HG02840 (cell line): ENCODE results near the gene USP46.

ENCODE experiments used
- ATAC-seq: cut with Tn5 transposase; IDR thresholded peaks from one replicate; pipeline ENCODE4 v1.9.1; 2021; ENCODE audit warnings: mild to moderate bottlenecking, moderate library complexity, moderate number of reproducible peaks; ENCODE audit not compliant: unreplicated experiment, low FRiP score

Gene USP46

DNA sequence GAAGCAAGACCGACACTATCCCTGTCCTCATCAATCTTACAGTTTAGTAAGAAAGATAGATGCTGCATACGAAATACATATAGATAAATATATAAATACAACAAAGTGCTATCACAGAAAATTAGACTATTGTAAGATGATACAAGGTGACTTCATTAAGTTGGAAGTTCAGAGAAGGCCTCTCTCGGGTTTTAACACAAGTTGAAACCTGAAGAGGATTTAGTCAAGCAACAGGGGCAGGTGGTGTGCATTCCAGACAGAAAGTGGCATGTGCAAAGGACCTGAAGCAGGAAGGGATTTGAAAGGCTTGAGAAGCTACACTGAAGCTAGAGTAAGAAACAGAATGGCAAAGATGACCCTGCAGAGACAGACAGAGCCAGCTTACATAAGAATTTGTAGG, 36.5 kb downstream of the USP46 start:
- no peak for ATAC-seq

- no peak for ATAC-seq
Measured at GRCh38 chr4:52621567-52621966, 37.5 kb downstream of the USP46 start.

- no peak for ATAC-seq
Measured at GRCh38 chr4:52619591-52619931, 39.5 kb downstream of the USP46 start.

GRCh38 chr4:52618795-52619590, 40.1 kb downstream of the USP46 start:
- ATAC-seq: no peak

GRCh38 chr4:52617336-52618020, 41.6 kb downstream of the USP46 start:
- ATAC-seq: no peak

GRCh38 chr4:52614241-52614640, 44.9 kb downstream of the USP46 start:
- ATAC-seq: no peak

DNA sequence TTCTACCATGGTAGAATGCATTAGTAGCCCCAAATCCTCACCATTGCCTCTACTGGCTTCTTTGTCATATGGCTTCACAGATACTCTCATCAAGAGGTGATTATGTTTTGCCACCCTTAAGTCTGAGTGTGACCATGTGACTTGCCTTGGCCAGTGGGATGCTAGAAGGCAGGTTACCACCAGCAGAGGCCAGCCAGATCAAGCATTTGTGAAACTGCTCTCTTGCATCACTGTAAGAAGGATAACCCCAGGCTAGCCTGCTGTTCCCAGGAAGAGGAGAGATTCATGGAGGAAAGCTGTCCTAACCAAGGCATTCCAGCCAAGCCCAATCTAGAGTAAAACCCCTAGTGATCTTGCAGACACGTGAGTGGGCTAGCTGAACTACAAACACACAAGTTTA, 46.8 kb downstream of the USP46 start:
- ATAC-seq: no peak

- ATAC-seq: no peak
Measured at GRCh38 chr4:52611030-52611555, 48.0 kb downstream of the USP46 start.

DNA sequence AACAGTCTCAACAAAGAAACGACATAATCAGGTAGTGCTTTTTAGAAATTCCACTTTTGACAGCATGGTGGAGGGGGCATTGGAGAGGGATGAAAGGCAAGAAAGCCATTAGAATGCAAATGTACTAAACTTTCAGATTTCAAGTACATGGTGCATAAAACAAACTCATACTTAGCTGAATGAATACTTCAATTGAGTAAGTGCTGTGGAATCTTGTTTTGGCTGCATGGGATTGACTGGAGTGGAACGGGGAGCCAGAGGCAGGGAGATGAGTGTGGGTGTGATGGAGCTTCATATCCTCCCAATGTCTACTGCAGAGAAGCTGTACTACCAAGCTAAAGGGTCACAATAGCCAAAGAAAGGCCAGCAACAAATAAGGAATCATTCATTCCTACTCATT, 52.4 kb downstream of the USP46 start:
- ATAC-seq: no peak

DNA sequence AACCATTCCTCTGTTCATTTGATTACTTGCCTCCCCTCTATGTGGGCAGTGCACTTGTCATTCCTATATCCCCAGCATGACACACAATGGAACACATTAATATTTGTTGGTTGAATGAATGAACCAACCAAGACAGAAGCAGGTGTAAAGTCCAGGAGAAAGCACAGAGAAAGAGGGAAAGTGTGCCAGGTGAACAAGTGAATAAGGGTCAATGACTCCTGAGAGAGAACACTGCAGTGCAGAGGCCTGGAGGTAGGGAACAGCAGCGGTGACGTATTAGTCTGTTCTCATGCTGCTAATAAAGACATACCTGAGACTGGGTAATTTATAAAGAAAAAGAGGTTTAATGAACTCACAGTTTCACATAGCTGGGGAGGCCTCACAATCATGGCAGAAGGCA, 53.1 kb downstream of the USP46 start:
- ATAC-seq: no peak

DNA sequence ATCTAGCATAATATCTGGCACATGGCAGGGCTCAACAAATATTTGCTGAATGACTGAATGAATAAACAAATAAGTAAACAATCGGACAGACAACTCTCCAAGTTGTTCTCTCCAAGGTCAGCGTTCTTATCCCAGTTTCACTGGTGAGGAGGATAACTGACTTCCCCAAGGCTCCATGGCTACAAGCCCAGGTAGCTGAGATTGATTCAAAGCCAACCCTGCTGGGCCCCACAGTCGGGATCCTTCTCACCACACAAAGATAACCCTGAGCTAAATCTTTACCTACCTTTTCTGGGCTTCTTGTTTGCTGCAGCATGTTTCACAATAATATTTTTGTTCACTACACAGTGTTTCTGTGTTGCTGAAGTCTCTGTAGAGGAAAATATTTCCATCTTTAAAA, 54.9 kb downstream of the USP46 start:
- no peak for ATAC-seq

GRCh38 chr4:52600275-52600674, 58.8 kb downstream of the USP46 start:
- no peak for ATAC-seq

GRCh38 chr4:52595001-52595400, 64.1 kb downstream of the USP46 start:
- no peak for ATAC-seq

DNA sequence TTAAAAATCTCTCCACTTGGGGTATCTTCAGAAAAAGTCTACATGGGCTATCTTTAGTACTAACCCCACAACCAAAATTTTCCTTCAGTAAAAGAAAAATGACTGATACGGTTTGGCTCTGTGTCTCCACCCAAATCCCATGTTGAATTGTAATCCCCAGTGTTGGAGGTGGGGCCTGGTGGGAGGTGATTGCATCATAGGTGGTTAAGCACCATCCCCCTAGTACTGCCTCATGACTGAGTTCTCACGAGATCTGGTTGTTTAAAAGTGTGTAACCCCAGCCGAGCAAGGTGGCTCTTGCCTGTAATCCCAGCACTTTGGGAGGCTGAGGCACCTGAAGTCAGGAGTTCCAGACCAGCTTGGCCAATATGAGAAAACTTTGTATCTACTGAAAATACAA, 66.8 kb downstream of the USP46 start:
- no peak for ATAC-seq

GRCh38 chr4:52588771-52589591, 70.1 kb downstream of the USP46 start:
- no peak for ATAC-seq

DNA sequence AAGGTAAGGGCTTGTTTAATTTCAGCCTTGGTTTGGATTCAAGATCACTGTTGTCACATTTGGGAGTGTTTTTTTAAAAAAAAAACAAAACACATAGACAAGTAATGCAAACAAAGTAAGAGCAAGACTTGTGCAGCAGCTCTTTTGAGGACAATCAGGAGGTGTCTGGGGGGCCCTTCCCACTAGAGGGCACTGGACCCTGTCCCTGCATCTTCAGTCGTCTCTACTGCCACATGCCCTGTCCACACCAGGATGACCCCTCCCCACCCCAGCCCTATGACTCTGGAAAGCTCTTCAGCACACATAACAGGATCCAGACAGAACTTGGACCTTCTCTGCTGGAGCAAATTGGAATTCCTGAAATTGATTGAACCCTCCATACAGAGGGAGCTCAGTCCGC, 71.0 kb downstream of the USP46 start:
- no peak for ATAC-seq

DNA sequence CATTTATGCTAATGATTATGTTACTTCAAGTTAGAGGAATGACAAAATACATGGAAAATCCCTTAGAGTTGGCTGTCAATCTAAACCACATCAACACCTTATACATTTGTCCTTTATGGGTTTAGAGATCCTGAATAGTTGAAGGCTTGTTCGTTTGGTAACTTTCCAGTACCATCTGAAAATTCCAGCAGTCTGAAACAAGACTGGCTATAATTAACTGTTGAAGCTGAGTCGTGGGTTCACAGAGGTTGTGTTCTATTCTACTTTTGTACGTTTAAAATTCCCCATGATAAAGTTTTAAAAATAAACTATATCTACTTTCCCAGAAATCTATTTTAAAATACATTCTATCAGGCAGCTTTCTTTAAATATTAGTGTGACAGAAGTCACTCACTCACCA, 73.0 kb downstream of the USP46 start:
- no peak for ATAC-seq

- no peak for ATAC-seq
Measured at GRCh38 chr4:52585379-52585778, 73.7 kb downstream of the USP46 start.

DNA sequence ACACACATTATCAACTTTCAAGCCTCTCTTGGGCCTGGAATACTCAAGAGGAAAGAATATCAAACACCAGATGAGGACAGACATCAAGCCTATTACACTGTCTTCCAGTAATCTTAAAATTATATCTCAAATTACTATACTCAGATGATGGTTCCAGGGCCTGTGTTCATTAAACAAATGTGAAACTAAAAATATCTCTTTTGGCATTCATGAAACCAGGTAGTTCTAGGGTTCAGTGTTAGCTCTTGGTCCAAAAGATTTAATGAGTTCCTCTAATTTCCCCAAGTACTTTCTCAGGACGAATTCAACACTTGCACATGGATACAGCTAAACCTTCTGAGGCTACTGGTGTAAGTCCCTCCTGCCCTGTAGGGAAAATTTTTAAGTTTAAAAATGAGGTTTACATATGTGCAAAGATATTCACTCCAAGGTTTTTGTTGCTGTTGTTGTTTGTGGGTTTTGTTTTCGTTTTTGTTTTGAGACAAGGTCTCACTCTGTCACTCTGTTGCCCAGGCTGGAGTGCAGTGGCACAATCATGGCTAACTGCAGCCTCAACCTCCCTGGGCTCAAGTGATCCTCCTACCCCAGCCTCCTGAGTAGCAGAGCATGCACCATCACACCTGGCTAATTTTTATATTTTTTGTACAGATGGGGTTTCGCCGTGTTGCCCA, 79.4 kb downstream of the USP46 start:
- ATAC-seq: no peak

- ATAC-seq: no peak
Measured at GRCh38 chr4:52578951-52579350, 80.2 kb downstream of the USP46 start.

DNA sequence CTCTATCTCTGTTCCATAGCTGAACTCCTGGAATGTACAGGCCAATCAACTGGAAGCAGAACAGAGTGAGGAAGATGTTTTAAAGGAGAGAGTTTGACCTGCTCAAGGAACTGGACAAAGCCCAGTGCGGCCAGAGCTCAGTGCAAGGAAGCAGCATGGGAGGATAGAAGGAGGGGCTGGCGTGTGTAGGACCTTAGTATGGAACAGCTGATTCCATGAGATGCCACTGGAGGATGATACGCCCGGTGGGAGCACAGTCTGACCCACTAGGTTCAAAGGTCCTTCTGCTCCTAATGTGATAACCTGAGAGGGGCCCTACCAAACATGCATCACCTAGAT, 81.5 kb downstream of the USP46 start:
- ATAC-seq: no peak
